ENCODE measurements around the gene B3GALNT2. TPM values are rescaled to one million over a fixed set of nuclear protein-coding genes. Genes with fewer than 3 reads are reported as not detected.

Gene B3GALNT2
- total RNA-seq, 1 donor = 43.0 TPM

DNA sequence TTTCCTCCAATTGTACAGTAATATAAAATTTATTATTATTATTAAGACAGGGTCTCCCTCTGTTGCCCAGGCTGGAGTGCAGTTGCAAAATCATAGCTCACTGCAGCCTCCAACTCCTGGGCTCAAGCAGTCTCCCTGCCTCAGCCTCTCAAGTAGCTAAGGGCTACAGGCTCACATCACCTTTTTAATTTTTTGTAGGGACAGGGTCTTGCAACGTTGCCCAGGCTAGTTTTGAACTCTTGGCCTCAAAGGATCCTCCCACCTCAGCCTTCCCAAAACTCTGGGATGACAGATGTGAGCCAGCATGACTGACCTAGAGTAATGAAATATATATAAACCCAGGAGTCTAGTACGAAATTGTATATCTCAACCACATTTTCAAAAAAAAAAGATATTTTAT lies 49.2 kb downstream of the B3GALNT2 start:
- no peak for DNase-seq (ENCODE audit: low read depth)
- TF ChIP-seq, protein P1, sequence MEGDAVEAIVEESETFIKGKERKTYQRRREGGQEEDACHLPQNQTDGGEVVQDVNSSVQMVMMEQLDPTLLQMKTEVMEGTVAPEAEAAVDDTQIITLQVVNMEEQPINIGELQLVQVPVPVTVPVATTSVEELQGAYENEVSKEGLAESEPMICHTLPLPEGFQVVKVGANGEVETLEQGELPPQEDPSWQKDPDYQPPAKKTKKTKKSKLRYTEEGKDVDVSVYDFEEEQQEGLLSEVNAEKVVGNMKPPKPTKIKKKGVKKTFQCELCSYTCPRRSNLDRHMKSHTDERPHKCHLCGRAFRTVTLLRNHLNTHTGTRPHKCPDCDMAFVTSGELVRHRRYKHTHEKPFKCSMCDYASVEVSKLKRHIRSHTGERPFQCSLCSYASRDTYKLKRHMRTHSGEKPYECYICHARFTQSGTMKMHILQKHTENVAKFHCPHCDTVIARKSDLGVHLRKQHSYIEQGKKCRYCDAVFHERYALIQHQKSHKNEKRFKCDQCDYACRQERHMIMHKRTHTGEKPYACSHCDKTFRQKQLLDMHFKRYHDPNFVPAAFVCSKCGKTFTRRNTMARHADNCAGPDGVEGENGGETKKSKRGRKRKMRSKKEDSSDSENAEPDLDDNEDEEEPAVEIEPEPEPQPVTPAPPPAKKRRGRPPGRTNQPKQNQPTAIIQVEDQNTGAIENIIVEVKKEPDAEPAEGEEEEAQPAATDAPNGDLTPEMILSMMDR (IDR thresholded peaks at IDR 0.05; ENCODE audit: insufficient read depth, low read length) = no peak

DNA sequence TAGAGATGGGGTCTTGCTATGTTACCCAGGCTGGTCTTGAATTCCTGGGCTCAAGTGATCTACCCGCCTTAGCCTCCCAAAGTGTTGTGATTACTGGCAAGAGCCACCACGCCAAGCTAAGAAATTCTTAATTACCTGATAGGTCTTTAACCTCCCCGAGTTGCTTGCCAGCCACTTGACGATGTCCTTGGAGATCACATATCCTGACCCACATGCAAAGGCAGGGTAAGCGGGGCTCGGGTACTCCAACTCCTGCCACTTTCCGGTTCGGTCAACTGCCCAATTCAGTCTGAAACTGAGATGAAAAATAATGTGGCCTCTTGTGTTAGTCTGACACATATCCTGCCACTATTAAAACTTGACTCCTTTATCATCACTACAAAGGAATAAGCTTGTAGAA lies 50.2 kb downstream of the B3GALNT2 start:
- no peak overlapping the region for H3K4me3 ChIP-seq (ENCODE audit: low read depth, low read length)
- TF ChIP-seq, protein P1 (IDR thresholded peaks at IDR 0.05; ENCODE audit: insufficient read depth, low read length) = no peak
- DNase-seq (ENCODE audit: low read depth) = no peak

More for the DNA sequence above, 49.2 kb downstream of the B3GALNT2 start:
- no peak overlapping the region for H3K4me3 ChIP-seq (ENCODE audit: low read depth, low read length)

DNA sequence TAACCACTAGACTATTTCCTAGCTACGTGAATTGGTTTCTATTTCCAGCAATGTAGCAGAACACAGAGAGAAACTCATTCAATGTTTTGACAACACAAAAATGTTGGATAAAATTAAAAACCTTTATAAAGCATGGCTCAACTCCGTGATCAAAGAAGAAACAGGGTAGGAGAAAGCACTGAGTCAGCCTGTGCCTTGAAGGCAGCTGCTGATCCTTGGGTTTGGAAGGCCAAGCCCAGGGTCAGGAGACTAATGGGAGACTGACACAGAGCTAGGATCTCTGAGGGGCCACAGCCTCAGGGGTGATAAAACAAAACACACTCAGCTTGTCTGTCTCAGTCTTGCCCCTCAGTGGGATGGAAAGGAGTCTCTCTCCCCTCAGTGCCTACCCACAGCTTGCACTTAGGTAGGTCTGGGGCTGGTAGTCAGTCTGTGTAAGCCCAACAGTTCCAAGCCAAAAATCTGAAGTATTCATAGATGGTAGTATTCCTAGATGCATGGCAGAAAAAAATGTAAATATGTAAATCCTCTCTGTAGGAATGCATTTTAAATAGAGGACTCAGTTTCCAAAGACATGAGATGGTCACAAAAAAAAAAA lies 53.3 kb downstream of the B3GALNT2 start:
- DNase-seq (ENCODE audit: low read depth) = no peak
- TF ChIP-seq, protein P1 (IDR thresholded peaks at IDR 0.05; ENCODE audit: insufficient read depth, low read length) = no peak
- no peak overlapping the region for H3K4me3 ChIP-seq (ENCODE audit: low read depth, low read length)

DNA sequence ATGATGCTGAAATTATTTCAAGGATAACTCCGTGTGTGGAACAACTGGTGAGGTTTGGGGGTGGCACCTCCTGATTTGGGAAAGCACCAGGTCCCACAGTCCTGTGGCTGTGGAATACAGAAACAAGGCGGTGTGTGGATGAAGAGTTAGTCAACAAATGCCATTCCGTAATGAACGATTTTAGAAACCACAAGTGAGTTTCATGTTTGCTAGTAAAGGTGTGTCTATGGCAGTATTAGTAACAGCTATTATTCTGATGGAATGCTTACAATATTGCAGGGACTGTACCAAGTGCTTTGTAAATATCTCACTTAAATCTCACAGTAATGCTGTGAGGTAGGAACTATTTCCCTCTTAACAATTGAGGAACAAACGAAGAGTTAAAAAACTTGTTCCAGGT lies 53.8 kb downstream of the B3GALNT2 start:
- no peak overlapping the region for H3K4me3 ChIP-seq (ENCODE audit: low read depth, low read length)
- no peak for DNase-seq (ENCODE audit: low read depth)
- TF ChIP-seq, protein P1 (IDR thresholded peaks at IDR 0.05; ENCODE audit: insufficient read depth, low read length) = no peak

DNA sequence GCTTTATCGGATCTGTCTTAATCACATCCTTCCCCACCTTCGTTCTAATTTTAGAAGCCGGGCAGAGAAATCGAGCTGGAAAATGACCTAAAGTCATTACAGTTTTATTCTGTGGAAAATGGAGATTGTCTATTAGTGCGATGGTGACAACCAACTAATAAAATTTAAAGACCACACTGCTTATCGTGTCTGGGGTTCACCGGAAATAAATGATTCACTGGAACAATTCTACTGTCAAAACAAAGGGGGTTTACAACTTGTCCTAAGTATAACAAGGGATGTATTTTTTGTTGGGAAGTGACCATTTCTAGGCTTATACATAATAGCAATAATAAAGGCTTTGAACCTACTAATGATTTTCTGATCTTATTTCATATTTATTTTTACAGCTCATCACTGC lies 55.6 kb downstream of the B3GALNT2 start:
- DNase-seq (ENCODE audit: low read depth) = no peak
- TF ChIP-seq, protein P1 (IDR thresholded peaks at IDR 0.05; ENCODE audit: insufficient read depth, low read length) = no peak
- H3K4me3 ChIP-seq (ENCODE audit: low read depth, low read length) = no peak overlapping the region

DNA sequence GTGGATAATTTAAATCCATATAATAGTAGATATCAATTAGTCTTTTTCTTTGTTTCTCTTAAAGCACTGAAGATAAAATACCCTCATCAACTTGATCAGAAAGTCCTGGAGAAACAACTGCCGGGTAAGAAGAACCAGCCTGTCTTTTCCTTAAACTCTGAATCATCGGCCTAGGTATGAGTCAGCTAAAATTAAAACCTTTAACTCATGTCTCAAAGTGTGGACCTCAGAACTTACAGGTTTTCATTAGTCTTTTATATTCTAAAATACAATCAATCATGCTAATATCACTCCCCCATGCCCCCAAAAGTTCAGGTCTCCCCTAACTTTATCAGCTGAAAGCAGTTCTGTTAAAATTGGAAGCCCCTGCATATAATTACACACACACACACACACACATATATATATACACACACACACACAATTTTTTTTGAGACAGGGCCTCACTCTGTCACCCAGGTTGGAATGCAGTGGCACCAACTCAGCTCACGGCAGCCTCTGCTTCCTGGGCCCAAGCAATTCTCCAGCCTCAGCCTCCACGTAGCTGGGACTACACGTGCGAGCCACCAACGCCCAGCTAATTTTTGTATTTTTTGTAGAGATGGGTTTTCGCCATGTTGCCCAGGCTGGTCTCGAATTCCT lies 61.3 kb downstream of the B3GALNT2 start:
- no peak overlapping the region for H3K4me3 ChIP-seq (ENCODE audit: low read depth, low read length)
- TF ChIP-seq, protein P1 (IDR thresholded peaks at IDR 0.05; ENCODE audit: insufficient read depth, low read length) = no peak
- DNase-seq (ENCODE audit: low read depth) = peak; percentile 80

Measured in fibroblast of the aortic adventitia (primary cell).